GM12878 (cell line): ENCODE measurements around the gene ZNF165. TPM values are rescaled to one million over a fixed set of nuclear protein-coding genes. Genes with fewer than 3 reads are reported as not detected.

Experiments used
- CEBPB ChIP-seq, 2 experiments: fragments of 150-350 bp in 1 of 2; IDR thresholded peaks; 2 replicates each; pipeline ENCODE4 v1.6.1; 2012 to 2014; ENCODE audit warnings: low read depth in 2 of 2, low read length in 2 of 2, borderline replicate concordance in 1 of 2, inconsistent platforms in 1 of 2
- CHD2 ChIP-seq: IDR thresholded peaks from 2 replicates; pipeline ENCODE4 v1.6.1; 2011; ENCODE audit warnings: low read depth, low read length, improper control_type of control experiment, borderline replicate concordance
- DPF2 ChIP-seq: fragments of 450-650 bp; IDR thresholded peaks from 2 replicates; pipeline ENCODE4 v1.6.1; 2017; ENCODE audit warnings: mild to moderate bottlenecking
- EZH2 ChIP-seq: IDR thresholded peaks from 2 replicates; pipeline ENCODE4 v1.6.1; 2012; ENCODE audit warnings: low read depth, mild to moderate bottlenecking, control low read depth, inconsistent platforms, low read length, borderline replicate concordance; ENCODE audit not compliant: control insufficient read depth
- FOXM1 ChIP-seq: IDR thresholded peaks from 2 replicates; pipeline ENCODE4 v1.6.1; 2012; ENCODE audit warnings: low read depth, mild to moderate bottlenecking, inconsistent platforms, low read length, moderate library complexity
- LARP7 ChIP-seq: fragments of 450-650 bp; IDR thresholded peaks from 2 replicates; pipeline ENCODE4 v1.6.1; 2017; ENCODE audit warnings: mild to moderate bottlenecking
- MYB ChIP-seq: fragments of 150-350 bp; IDR thresholded peaks from 2 replicates; pipeline ENCODE4 v1.6.1; 2014; ENCODE audit warnings: mild to moderate bottlenecking, low read depth, low read length, borderline replicate concordance
- NFIC ChIP-seq: IDR thresholded peaks from 2 replicates; pipeline ENCODE4 v1.6.1; 2012; ENCODE audit warnings: low read depth, mild to moderate bottlenecking, inconsistent platforms, low read length, moderate library complexity
- POU2F2 ChIP-seq: IDR thresholded peaks from 3 replicates; pipeline ENCODE4 v1.6.1; 2011; ENCODE audit warnings: low read depth, mild to moderate bottlenecking, low read length, borderline replicate concordance
- RAD21 ChIP-seq: IDR thresholded peaks from 2 replicates; pipeline ENCODE4 v1.6.1; 2011; ENCODE audit warnings: mild to moderate bottlenecking, low read depth, low read length, moderate library complexity; ENCODE audit not compliant: insufficient read depth
- RBBP5 ChIP-seq: fragments of 200-600 bp; sonication (generic); conservative IDR thresholded peaks from 2 replicates; pipeline ENCODE4 v1.6.1; 2016
- SMARCA5 ChIP-seq: fragments of 450-650 bp; IDR thresholded peaks from 2 replicates; pipeline ENCODE4 v1.6.1; 2017; ENCODE audit warnings: mild to moderate bottlenecking
- SP1 ChIP-seq: IDR thresholded peaks from one replicate; pipeline ENCODE4 v1.6.1; 2011; ENCODE audit warnings: low read depth, low read length
- SREBF1 ChIP-seq: IDR thresholded peaks from 2 replicates; pipeline ENCODE4 v1.6.1; 2012; ENCODE audit warnings: mild to moderate bottlenecking, low read length
- TCF3 ChIP-seq: IDR thresholded peaks from 2 replicates; pipeline ENCODE4 v1.6.1; 2012; ENCODE audit warnings: low read depth, mild to moderate bottlenecking, low read length, borderline replicate concordance; ENCODE audit not compliant: insufficient read depth
- polyA plus RNA-seq, 11 experiments: library from polyadenylated mRNA; depleted of rRNA in 4 of 11; unstranded in 6 of 11; stranded (reverse) in 5 of 11; fragments of >200 nt; fragmentation: Nextera tagmentation in 4 of 11; fragmentation: Illumina TruSeq in 1 of 11; extraction: Ambion mirVana in 4 of 11; extraction: Trizol in 1 of 11; gene quantifications; 1 replicate in 1 of 11; 2 replicates in 10 of 11; pipeline versions ENCODE4 v1.2.1 to v1.2.3, GENCODE V29; 2011 to 2016; ENCODE audit warnings: inconsistent platforms in 2 of 11, missing spikeins in 2 of 11, low read depth in 1 of 11
- total RNA-seq, 4 experiments: library from RNA; depleted of rRNA in 3 of 4; stranded (reverse); fragments of >200 nt in 3 of 4; fragmentation: Illumina TruSeq in 1 of 4; extraction: Trizol in 1 of 4; gene quantifications; 2 replicates each; pipeline versions ENCODE4 v1.2.1 to v1.2.3, GENCODE V29; 2013 to 2021
- TF ChIP-seq, protein P1 (sequence below): fragments of 450-650 bp; IDR thresholded peaks from 2 replicates; pipeline ENCODE4 v1.6.1; 2018; ENCODE audit warnings: borderline replicate concordance, mild to moderate bottlenecking; ENCODE audit not compliant: partially characterized antibody
- TF ChIP-seq, protein P2 (sequence below), 3 experiments: IDR thresholded peaks in 2 of 3; conservative IDR thresholded peaks in 1 of 3; 2 replicates each; pipeline ENCODE4 v1.5.1; 2011; ENCODE audit warnings: low read depth in 3 of 3, low read length in 3 of 3, mild to moderate bottlenecking in 3 of 3, control low read depth in 2 of 3, moderate library complexity in 2 of 3, inconsistent platforms in 1 of 3, mixed read lengths in 1 of 3; ENCODE audit not compliant: control insufficient read depth in 2 of 3, insufficient read depth in 1 of 3; ENCODE audit errors: extremely low read depth in 1 of 3
- TF ChIP-seq, protein P3 (sequence below): fragments of 150-350 bp; IDR thresholded peaks from 2 replicates; pipeline ENCODE4 v1.6.1; 2016; ENCODE audit warnings: low read depth, low read length

ZNF165 gene
- total and polyA plus RNA-seq, 10 of the 15 experiments (the other 5 are each of a cell fraction or from before 2014, with no cell fraction given) = 1.1 to 5.0 (median 2.9) TPM

DNA sequence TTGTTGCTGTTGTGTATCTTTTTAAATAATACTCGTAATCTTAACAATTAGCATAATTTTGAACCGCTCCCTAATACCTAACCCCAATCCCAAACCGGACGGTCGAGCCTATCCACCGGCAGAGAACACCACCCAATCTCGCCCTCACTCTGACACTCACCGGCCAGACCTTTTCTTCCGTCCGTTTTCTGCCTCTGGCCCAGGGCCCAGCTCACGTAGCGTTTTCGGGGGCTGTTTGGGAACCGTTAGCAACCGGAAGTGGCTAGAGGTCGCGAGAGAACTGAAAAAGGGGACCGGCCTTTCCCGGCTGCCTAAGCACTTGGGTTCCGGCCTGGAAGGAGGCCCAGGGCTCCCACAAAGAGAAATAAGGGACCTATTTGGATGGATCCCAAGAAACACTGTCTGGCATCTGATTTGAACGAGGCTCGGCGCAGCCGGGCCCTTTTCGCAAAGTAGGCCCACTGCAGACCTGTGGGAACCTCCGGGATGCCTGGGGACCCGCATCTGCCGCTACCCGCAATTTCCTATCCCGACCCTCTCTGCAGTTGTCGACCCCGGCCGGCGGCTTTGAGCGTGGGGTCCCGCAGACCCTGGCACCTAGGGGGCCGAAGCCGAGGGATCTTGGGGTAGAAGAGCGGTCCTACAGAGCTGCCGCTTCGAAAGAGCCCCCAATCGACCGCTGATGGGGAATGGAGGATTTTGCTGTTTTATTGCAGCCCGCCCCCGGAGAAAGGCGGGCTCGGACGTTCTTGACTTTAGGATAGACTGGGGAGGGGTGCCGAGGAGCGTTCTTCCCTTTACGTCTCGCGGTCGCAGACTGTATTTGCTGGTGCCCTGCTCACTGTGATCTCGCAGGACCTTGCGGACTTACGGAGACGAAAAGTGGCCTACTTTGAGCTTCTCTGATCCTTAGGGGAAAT, 56.5 kb downstream of the ZNF165 start (continued):
- TF ChIP-seq RBBP5 = peak; percentile 11; the same call in 1 of the 2 replicates
- TF ChIP-seq, protein P1, sequence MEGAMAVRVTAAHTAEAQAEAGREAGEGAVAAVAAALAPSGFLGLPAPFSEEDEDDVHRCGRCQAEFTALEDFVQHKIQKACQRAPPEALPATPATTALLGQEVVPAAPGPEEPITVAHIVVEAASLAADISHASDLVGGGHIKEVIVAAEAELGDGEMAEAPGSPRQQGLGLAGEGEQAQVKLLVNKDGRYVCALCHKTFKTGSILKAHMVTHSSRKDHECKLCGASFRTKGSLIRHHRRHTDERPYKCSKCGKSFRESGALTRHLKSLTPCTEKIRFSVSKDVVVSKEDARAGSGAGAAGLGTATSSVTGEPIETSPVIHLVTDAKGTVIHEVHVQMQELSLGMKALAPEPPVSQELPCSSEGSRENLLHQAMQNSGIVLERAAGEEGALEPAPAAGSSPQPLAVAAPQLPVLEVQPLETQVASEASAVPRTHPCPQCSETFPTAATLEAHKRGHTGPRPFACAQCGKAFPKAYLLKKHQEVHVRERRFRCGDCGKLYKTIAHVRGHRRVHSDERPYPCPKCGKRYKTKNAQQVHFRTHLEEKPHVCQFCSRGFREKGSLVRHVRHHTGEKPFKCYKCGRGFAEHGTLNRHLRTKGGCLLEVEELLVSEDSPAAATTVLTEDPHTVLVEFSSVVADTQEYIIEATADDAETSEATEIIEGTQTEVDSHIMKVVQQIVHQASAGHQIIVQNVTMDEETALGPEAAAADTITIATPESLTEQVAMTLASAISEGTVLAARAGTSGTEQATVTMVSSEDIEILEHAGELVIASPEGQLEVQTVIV = no peak
- no peak for TF ChIP-seq EZH2
- no peak for TF ChIP-seq LARP7
- peak; percentile 90 for TF ChIP-seq MYB
- peak; percentile 86; the same call in 2 of the 3 replicates for TF ChIP-seq POU2F2
- no peak; the same call in 1 of the 2 replicates for TF ChIP-seq TCF3
- TF ChIP-seq CHD2 = peak; percentile 89
- TF ChIP-seq FOXM1 = peak; percentile 79
- no peak for TF ChIP-seq CEBPB (IDR thresholded peaks at IDR 0.05; ENCODE audit: borderline replicate concordance in 1 of 2, low read depth in 2 of 2, low read length in 2 of 2)
- no peak; the same call in 1 of the 2 replicates for TF ChIP-seq NFIC
- TF ChIP-seq, protein P2, sequence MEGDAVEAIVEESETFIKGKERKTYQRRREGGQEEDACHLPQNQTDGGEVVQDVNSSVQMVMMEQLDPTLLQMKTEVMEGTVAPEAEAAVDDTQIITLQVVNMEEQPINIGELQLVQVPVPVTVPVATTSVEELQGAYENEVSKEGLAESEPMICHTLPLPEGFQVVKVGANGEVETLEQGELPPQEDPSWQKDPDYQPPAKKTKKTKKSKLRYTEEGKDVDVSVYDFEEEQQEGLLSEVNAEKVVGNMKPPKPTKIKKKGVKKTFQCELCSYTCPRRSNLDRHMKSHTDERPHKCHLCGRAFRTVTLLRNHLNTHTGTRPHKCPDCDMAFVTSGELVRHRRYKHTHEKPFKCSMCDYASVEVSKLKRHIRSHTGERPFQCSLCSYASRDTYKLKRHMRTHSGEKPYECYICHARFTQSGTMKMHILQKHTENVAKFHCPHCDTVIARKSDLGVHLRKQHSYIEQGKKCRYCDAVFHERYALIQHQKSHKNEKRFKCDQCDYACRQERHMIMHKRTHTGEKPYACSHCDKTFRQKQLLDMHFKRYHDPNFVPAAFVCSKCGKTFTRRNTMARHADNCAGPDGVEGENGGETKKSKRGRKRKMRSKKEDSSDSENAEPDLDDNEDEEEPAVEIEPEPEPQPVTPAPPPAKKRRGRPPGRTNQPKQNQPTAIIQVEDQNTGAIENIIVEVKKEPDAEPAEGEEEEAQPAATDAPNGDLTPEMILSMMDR (IDR thresholded peaks at IDR 0.05 in 2 of 3, conservative IDR thresholded peaks at IDR 0.05 in 1 of 3; ENCODE audit: control insufficient read depth in 2 of 3, extremely low read depth in 1 of 3, insufficient read depth in 1 of 3, low read depth in 3 of 3, low read length in 3 of 3) = no peak
- peak; percentile 25; the same call in 1 of the 2 replicates for TF ChIP-seq RAD21
- peak; percentile 39; the same call in 1 of the 2 replicates for TF ChIP-seq DPF2
- peak; percentile 56 for TF ChIP-seq SP1
- peak; percentile 66 for TF ChIP-seq SMARCA5
- TF ChIP-seq, protein P3, sequence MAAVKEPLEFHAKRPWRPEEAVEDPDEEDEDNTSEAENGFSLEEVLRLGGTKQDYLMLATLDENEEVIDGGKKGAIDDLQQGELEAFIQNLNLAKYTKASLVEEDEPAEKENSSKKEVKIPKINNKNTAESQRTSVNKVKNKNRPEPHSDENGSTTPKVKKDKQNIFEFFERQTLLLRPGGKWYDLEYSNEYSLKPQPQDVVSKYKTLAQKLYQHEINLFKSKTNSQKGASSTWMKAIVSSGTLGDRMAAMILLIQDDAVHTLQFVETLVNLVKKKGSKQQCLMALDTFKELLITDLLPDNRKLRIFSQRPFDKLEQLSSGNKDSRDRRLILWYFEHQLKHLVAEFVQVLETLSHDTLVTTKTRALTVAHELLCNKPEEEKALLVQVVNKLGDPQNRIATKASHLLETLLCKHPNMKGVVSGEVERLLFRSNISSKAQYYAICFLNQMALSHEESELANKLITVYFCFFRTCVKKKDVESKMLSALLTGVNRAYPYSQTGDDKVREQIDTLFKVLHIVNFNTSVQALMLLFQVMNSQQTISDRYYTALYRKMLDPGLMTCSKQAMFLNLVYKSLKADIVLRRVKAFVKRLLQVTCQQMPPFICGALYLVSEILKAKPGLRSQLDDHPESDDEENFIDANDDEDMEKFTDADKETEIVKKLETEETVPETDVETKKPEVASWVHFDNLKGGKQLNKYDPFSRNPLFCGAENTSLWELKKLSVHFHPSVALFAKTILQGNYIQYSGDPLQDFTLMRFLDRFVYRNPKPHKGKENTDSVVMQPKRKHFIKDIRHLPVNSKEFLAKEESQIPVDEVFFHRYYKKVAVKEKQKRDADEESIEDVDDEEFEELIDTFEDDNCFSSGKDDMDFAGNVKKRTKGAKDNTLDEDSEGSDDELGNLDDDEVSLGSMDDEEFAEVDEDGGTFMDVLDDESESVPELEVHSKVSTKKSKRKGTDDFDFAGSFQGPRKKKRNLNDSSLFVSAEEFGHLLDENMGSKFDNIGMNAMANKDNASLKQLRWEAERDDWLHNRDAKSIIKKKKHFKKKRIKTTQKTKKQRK = no peak
- TF ChIP-seq SREBF1 = no peak
